Thoracic aorta (tissue), 2 donors: Measurements from ENCODE around the gene GLG1. TPM values are rescaled to one million over a fixed set of nuclear protein-coding genes. Genes with fewer than 3 reads are reported as not detected.

ENCODE experiments used
- ATAC-seq: fragments of 150-250 bp; one replicate; pipeline ENCODE4 v1.8.0; 2017; ENCODE audit warnings: low read depth; ENCODE audit not compliant: insufficient number of reproducible peaks, low FRiP score
- DNase-seq: peaks from one replicate; pipeline ENCODE4 v3.0.0-alpha.2; 2020; ENCODE audit warnings: low spot score
- H3K27ac ChIP-seq, 2 donors: fragments of 200-600 bp; sonication (generic); 1 replicate in 1 of 2; 2 replicates in 1 of 2; pipeline ENCODE4 v1.5.1; 2016; ENCODE audit warnings: mild to moderate bottlenecking in 2 of 2, moderate library complexity in 2 of 2
- H3K27me3 ChIP-seq: fragments of 200-600 bp; sonication (generic); replicated peaks from 2 replicates; pipeline ENCODE4 v1.6.0; 2016; ENCODE audit warnings: mild to moderate bottlenecking; ENCODE audit not compliant: insufficient read depth
- H3K36me3 ChIP-seq: fragments of 200-600 bp; sonication (generic); one replicate; pipeline ENCODE4 v1.5.1; 2016
- H3K4me1 ChIP-seq, 2 donors: fragments of 200-600 bp; sonication (generic); 1 replicate in 1 of 2; 2 replicates in 1 of 2; pipeline versions ENCODE4 v1.5.1 to v1.6.0; 2016; ENCODE audit warnings: low read depth in 2 of 2, mild to moderate bottlenecking in 1 of 2; ENCODE audit not compliant: control insufficient read depth in 1 of 2
- H3K4me3 ChIP-seq: fragments of 200-600 bp; sonication (generic); 2 replicates; pipeline ENCODE4 v1.5.1; 2016; ENCODE audit warnings: mild to moderate bottlenecking
- H3K9me3 ChIP-seq: fragments of 200-600 bp; sonication (generic); 2 replicates; pipeline ENCODE4 v1.5.1; 2016
- total RNA-seq, 2 donors: library from RNA; depleted of rRNA; stranded (reverse); fragments of >200 nt; gene quantifications; one replicate each; pipeline versions ENCODE4 v1.1.0 to v1.2.3, GENCODE V29; 2016
- TF ChIP-seq, protein P1 (sequence below): fragments of 200-600 bp; sonication (generic); IDR thresholded peaks from one replicate; pipeline ENCODE4 v1.5.1; 2019; ENCODE audit warnings: antibody characterized with exemption

The GLG1 gene
- total RNA-seq, 2 donors from 2014 or later, result 202 to 218 TPM

GRCh38 chr16:74466872-74467271 lies 140.0 kb downstream of the GLG1 start:
- no peaks in the 10 kb centered on the region for H3K9me3 ChIP-seq

DNA sequence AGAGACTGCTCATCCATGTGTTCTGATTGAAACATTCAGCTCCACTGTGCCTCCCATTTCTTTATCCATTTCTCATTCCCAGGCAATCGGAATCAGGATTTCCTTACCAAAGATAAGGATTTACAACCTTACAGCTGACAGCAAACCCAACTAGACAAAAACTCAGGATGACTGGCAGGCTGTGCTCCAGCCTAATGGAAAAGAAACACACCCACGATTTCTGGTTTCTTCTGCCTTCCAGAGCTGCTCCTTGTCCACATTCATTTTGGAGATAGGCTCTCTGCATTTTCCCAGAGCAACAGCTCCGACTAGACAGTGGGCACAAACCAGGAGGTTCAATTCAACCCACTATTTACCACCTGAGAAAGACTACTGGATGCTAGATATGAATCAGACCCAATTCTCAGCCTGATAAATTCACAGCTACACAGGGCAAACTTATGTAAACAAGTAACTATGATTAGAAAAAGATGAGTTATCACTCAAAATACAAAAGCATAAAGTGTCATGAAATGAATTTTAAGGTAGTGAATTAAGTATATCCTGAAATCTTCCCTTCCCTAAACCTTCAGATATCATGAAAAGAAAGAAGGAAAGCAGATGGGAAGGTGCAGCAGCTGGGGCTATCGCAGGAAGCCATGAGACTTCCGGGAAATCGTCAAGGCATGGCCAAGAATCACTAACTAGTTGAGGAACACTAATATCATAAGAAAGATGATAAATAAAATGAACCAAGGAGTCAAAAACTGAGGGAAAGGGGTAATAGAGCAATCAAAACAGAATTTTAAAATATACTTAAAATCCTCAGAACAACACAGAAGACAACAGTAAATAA lies 140.8 kb downstream of the GLG1 start:
- H3K27ac ChIP-seq, result no peak overlapping the region
- DNase-seq, result no peak
- no peak for ATAC-seq
- TF ChIP-seq, protein P1, sequence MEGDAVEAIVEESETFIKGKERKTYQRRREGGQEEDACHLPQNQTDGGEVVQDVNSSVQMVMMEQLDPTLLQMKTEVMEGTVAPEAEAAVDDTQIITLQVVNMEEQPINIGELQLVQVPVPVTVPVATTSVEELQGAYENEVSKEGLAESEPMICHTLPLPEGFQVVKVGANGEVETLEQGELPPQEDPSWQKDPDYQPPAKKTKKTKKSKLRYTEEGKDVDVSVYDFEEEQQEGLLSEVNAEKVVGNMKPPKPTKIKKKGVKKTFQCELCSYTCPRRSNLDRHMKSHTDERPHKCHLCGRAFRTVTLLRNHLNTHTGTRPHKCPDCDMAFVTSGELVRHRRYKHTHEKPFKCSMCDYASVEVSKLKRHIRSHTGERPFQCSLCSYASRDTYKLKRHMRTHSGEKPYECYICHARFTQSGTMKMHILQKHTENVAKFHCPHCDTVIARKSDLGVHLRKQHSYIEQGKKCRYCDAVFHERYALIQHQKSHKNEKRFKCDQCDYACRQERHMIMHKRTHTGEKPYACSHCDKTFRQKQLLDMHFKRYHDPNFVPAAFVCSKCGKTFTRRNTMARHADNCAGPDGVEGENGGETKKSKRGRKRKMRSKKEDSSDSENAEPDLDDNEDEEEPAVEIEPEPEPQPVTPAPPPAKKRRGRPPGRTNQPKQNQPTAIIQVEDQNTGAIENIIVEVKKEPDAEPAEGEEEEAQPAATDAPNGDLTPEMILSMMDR, result no peak
- H3K4me1 ChIP-seq, result no peaks in the 10 kb centered on the region
- H3K4me3 ChIP-seq, result no peak overlapping the region
- no peaks in the 10 kb centered on the region for H3K9me3 ChIP-seq
- H3K27me3 ChIP-seq, result no peaks in the 10 kb centered on the region
- peaks cover 72% of the 10 kb centered on the region for H3K36me3 ChIP-seq

More at GRCh38 chr16:74466872-74467271, 140.0 kb downstream of the GLG1 start:
- Histone ChIP-seq H3K4me3 (no peak overlapping the region), H3K36me3 (peaks cover 73% of the 10 kb centered on the region), H3K27ac (no peak overlapping the region), H3K4me1 (no peaks in the 10 kb centered on the region), H3K27me3 (no peaks in the 10 kb centered on the region)
- ATAC-seq, result no peak
- no peak for DNase-seq
- TF ChIP-seq, protein P1, result no peak

- Histone ChIP-seq H3K9me3 (no peaks in the 10 kb centered on the region), H3K36me3 (peaks cover 69% of the 10 kb centered on the region), H3K4me3 (no peak overlapping the region), H3K4me1 (no peaks in the 10 kb centered on the region), H3K27me3 (no peaks in the 10 kb centered on the region), H3K27ac (no peak overlapping the region)
- DNase-seq (no peak), ATAC-seq (no peak)
- TF ChIP-seq, protein P1, result no peak
Measured at GRCh38 chr16:74465281-74465680, 141.6 kb downstream of the GLG1 start.

DNA sequence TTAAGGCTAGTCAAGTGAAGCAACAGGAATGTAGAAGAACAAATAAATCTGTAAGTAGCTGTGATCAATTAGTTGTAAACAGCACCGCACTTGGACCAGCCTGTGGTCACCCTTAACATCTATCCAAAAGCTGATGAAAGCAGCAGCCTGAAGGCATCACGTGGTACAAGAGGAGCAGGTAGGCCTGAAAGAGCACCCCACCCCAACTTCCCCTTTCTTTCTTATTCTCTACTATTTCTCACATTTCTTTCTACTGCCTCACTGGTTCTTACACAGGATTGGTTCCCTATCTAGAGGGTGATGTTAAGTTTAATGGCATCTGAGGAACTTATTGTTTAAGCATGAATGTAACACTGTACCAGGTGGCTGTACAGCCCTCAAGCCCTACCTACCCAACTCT lies 143.0 kb downstream of the GLG1 start:
- ATAC-seq (no peak), DNase-seq (no peak)
- Histone ChIP-seq H3K9me3 (no peaks in the 10 kb centered on the region), H3K27ac (no peak overlapping the region), H3K36me3 (peaks cover 66% of the 10 kb centered on the region), H3K4me1 (no peaks in the 10 kb centered on the region), H3K4me3 (no peak overlapping the region), H3K27me3 (no peaks in the 10 kb centered on the region)
- TF ChIP-seq, protein P1, result no peak

GRCh38 chr16:74462361-74462760 lies 144.6 kb downstream of the GLG1 start:
- TF ChIP-seq, protein P1, result no peak
- no peak for ATAC-seq
- H3K4me3 ChIP-seq, result no peak overlapping the region
- H3K27ac ChIP-seq, result no peak overlapping the region
- H3K4me1 ChIP-seq, result no peaks in the 10 kb centered on the region
- peaks cover 62% of the 10 kb centered on the region for H3K36me3 ChIP-seq
- no peaks in the 10 kb centered on the region for H3K27me3 ChIP-seq
- no peak for DNase-seq
- H3K9me3 ChIP-seq, result no peaks in the 10 kb centered on the region
